Activated CD8-positive, alpha-beta memory T cell treated with anti-CD3 and anti-CD28 coated beads for 1 hour (primary cell): ENCODE measurements around the gene PPP4R3A.
"Not testable (repeated sequence)": the region's sequence is repeated elsewhere in the genome, so short reads cannot be mapped to it uniquely, and the experiment has no call there.

Experiments
- DNase-seq, 2 donors: peaks; one replicate each; pipeline ENCODE4 v3.0.0-alpha.2; 2020; ENCODE audit warnings: low read depth in 1 of 2; ENCODE audit errors: extremely low read depth in 1 of 2

PPP4R3A gene

GRCh38 chr14:91506226-91506625 is 3.9 kb downstream of the PPP4R3A start:
- no peak for DNase-seq

DNA sequence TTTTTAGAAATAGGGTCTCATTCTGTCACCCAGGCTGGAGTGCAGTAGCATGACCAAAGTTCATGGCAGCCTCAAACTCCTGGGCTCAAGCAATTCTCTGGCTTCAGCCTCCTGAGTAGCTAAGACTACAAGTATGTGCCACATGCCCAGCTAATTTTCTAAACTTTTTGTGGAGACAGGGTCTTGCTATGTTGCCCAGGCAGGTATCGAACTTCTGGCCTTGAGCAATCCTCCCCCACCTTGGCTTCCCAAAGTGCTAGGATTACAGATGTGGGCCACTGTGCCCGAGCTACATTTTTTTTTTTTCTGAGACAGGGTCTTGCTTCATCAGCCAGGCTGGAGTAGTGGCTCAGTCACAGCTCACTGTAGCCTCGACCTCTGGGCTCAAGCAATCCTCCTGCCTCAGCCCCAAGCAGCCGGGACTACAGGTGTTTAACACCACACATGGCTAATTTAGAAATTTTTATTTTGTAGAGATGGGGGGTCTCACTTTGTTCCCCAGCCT is 7.1 kb downstream of the PPP4R3A start:
- DNase-seq: no peak

GRCh38 chr14:91501951-91502930 is 7.9 kb downstream of the PPP4R3A start:
- DNase-seq: no peak

DNA sequence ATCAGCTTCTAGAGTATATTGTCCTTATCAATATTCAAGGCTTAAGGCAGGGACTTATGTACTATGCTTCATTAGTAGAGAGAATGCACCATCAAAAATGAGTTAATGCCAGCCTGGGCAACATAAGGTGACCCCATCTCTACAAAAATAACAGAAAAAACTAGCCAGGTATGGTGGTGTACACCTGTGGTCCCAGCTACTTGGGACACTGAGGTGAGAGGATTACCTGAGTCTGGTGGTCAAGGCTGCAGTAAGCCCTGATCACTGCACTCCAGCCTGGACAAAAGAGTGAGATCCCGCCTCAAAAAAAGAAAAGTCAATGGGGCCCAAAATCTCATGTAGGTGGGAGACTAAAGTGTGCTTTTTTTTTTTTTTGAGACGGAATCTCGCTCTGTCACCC is 8.8 kb downstream of the PPP4R3A start:
- no peak for DNase-seq

GRCh38 chr14:91496790-91497189 is 13.3 kb downstream of the PPP4R3A start:
- DNase-seq: no peak

DNA sequence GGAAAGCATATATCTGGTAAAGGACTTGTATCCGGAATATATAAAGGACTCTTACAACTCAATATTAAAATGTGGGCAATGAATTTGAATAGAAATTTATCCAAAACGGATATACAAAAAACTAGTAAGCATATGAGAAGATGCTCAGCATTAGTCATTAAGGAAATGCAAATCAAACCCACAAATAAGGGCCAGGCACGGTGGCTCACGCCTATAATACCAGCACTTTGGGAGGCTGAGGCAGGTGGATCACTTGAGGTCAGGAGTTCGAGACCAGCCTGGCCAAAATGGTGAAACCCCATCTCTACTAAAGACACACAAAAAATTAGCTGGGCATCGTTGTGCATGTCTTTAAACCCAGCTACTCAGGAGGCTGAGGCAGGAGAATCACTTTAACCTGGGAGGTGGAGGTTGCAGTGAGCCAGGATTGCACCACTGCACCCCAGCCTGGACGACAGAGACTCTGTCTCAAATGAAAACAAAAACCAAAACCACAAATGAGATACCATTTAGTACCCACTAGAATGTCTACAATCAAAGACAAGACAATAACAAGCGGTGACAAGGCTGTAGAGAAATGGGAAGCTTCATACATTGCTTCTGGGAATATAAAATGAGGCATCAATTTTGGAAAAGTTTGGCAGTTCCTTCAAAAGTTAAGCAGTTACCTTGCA is 15.6 kb downstream of the PPP4R3A start:
- not testable (repeated sequence) for DNase-seq

- no peak for DNase-seq
Observed at GRCh38 chr14:91493169-91493568, 16.9 kb downstream of the PPP4R3A start.

DNA sequence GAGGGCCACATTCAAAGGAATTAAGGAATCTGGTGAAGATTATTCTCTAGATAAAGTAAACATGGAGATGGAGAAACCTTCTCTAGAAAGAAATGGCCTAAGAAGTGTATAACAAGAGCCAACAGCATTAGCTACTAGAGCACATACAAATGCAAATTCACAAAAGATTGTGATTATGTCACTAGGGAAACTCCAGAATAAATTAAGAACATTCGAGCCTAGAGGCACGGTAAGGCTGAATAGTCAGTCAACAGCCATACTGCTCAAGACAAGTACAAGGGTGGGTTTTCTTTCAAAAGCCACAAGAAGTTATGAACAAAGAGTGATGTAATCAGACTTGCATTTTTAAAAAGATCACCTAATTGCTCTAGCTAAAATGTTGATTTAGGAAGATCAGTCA is 25.4 kb downstream of the PPP4R3A start:
- no peak for DNase-seq

- no peak for DNase-seq
Observed at GRCh38 chr14:91484186-91484585, 25.9 kb downstream of the PPP4R3A start.

GRCh38 chr14:91482263-91483013 is 27.7 kb downstream of the PPP4R3A start:
- no peak for DNase-seq

GRCh38 chr14:91477388-91477787 is 32.7 kb downstream of the PPP4R3A start:
- DNase-seq: no peak

- DNase-seq: no peak
Observed at GRCh38 chr14:91473046-91473445, 37.1 kb downstream of the PPP4R3A start.

GRCh38 chr14:91470216-91470615 is 39.9 kb downstream of the PPP4R3A start:
- no peak for DNase-seq

- DNase-seq: no peak
Observed at GRCh38 chr14:91466192-91466591, 43.9 kb downstream of the PPP4R3A start.

DNA sequence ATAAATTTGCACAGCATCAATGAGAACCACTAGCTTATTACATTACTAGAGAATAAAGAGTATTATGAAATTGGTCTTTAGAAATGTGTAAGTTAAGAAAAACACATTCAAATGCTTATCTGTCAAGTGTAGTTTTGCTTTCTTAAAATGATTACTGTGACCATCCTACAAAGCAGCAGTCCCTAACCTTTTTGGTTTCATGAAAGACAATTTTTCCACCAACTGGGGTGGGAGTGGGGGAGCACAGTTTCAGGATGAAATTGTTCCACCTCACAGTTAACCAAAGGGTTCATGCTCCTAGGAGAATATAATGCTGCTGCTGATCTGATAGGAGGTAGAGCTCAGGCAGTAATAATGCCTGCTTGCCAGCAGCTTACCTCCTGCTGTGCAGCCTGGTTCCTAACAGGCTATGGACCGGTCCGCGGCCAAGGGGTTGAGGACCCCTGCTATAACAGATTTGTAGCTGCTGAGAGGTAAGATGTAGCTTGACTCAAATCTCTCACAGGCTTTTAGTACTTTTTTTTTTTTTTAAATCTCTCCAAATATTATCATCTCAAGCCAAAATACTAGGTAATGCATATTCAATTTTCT is 45.4 kb downstream of the PPP4R3A start:
- DNase-seq: no peak

DNA sequence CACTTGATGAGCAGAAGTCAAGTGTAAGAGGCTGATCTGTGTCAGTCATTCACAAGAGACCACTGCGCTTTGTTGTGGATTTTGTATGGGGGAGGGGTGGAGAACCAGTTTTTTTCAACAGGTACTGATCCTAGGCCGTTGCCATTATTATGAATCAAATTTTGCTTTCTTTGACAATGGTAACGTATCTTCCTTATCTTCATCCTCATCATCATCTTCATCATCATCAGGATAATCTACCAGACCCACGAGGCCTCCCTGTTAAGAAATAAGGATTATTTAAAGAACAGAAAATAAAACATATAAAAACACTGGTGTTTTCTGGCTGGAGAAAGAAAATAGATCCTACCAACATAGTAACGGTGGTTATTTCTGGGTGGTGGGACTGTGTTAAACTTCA is 51.5 kb downstream of the PPP4R3A start:
- no peak for DNase-seq

DNA sequence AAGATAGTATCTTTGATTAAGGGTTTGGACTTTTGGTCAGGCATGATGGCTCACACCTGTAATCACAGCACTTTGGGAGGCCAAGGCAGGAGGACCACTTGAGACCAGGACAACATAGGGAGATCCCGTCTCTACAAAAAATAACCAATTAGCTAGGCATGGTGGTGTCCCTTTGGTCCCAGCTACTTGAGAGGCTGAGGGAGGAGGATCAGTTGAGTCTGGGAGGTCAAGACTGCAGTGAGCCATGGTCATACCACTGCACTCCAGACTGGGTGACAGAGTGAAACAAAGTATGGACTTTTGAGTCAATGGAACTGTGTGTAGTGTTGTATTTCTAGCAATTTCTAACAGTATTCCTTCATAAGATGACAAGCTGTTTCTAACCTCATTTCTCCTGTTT is 53.8 kb downstream of the PPP4R3A start:
- no peak for DNase-seq

GRCh38 chr14:91454580-91454979 is 55.5 kb downstream of the PPP4R3A start:
- DNase-seq: no peak

- DNase-seq: no peak
Observed at GRCh38 chr14:91454155-91454554, 56.0 kb downstream of the PPP4R3A start.

- no peak for DNase-seq
Observed at GRCh38 chr14:91453744-91454143, 56.4 kb downstream of the PPP4R3A start.
